Cardiac septum (tissue), 1 donor: ENCODE measurements around the gene MAP4K4. TPM values are rescaled to one million over a fixed set of nuclear protein-coding genes. Genes with fewer than 3 reads are reported as not detected.

Source experiments
- DNase-seq: peaks from one replicate; pipeline ENCODE4 v3.0.0-alpha.2; 2020; ENCODE audit warnings: low spot score
- intact Hi-C: fragments of 100-400 bp; cut with DNase I; formaldehyde crosslinking; loops from one replicate; pipeline ENCODE4 v1.14.0; 2022
- total RNA-seq: library from RNA; stranded (reverse); fragmentation: NEBNext Ultra II Directional; extraction: Animal tissue kit (Norgen Biotek cat#: 25700); gene quantifications from one replicate; pipeline ENCODE4 v1.2.1, GENCODE V29; 2021
- donor health status: DM: no; HTN: no; CAD: no.

The MAP4K4 gene
- total RNA-seq, 1 donor from 2014 or later: 135 TPM

GRCh38 chr2:101872480-101872879 is 175.0 kb downstream of the MAP4K4 start:
- DNase-seq: no peak
- intact Hi-C loops: loop anchor here (10.0 kb wide), 1 partner anchor 372 kb away; no protein-coding TSS in a partner anchor

- intact Hi-C loops: loop anchor here (10.0 kb wide), 1 partner anchor 371 kb away; no protein-coding TSS in a partner anchor
- no peak for DNase-seq
Measured at GRCh38 chr2:101873543-101873942, 176.0 kb downstream of the MAP4K4 start.

GRCh38 chr2:101874069-101874468 is 176.6 kb downstream of the MAP4K4 start:
- DNase-seq: no peak
- intact Hi-C loops: loop anchor here (10.0 kb wide), 1 partner anchor 371 kb away; no protein-coding TSS in a partner anchor

- intact Hi-C loops: loop anchor here (10.0 kb wide), 1 partner anchor 365 kb away; no protein-coding TSS in a partner anchor
- no peak for DNase-seq
Measured at GRCh38 chr2:101879466-101879865, 182.0 kb downstream of the MAP4K4 start.

- intact Hi-C loops: loop anchor here (10.0 kb wide), 1 partner anchor 104 kb away; no protein-coding TSS in a partner anchor
- DNase-seq: no peak
Measured at GRCh38 chr2:101881131-101881530, 183.6 kb downstream of the MAP4K4 start.

GRCh38 chr2:101882769-101883307 is 185.3 kb downstream of the MAP4K4 start:
- intact Hi-C loops: loop anchor here (10.0 kb wide), 1 partner anchor 102 kb away; no protein-coding TSS in a partner anchor
- DNase-seq: no peak

- intact Hi-C loops: loop anchor here (10.0 kb wide), 1 partner anchor 101 kb away; no protein-coding TSS in a partner anchor
- DNase-seq: no peak
Measured at GRCh38 chr2:101883860-101884259, 186.4 kb downstream of the MAP4K4 start.

GRCh38 chr2:101884423-101884822 is 186.9 kb downstream of the MAP4K4 start:
- intact Hi-C loops: loop anchor here (10.0 kb wide), 1 partner anchor 100 kb away; no protein-coding TSS in a partner anchor
- no peak for DNase-seq

GRCh38 chr2:101887328-101887727 is 189.8 kb downstream of the MAP4K4 start:
- intact Hi-C loops: loop anchor here (10.0 kb wide), 1 partner anchor 97 kb away; no protein-coding TSS in a partner anchor
- no peak for DNase-seq

GRCh38 chr2:101889460-101890098 is 192.1 kb downstream of the MAP4K4 start:
- DNase-seq: no peak
- intact Hi-C loops: loop anchor here (10.0 kb wide), 1 partner anchor 95 kb away; no protein-coding TSS in a partner anchor

GRCh38 chr2:101892377-101892776 is 194.9 kb downstream of the MAP4K4 start:
- no peak for DNase-seq
- intact Hi-C loops: no loop called here

GRCh38 chr2:101893681-101894381 is 196.3 kb downstream of the MAP4K4 start:
- intact Hi-C loops: no loop called here

GRCh38 chr2:101895039-101895438 is 197.5 kb downstream of the MAP4K4 start:
- intact Hi-C loops: no loop called here
- DNase-seq: no peak

More at GRCh38 chr2:101893681-101894381, 196.3 kb downstream of the MAP4K4 start:
- no peak for DNase-seq

GRCh38 chr2:101895819-101896322 is 198.4 kb downstream of the MAP4K4 start:
- intact Hi-C loops: no loop called here
- no peak for DNase-seq

GRCh38 chr2:101897301-101897700 is 199.8 kb downstream of the MAP4K4 start:
- intact Hi-C loops: no loop called here
- no peak for DNase-seq

- intact Hi-C loops: no loop called here
- no peak for DNase-seq
Measured at GRCh38 chr2:101899265-101899664, 201.8 kb downstream of the MAP4K4 start.

- intact Hi-C loops: no loop called here
- no peak for DNase-seq
Measured at GRCh38 chr2:101899871-101900270, 202.4 kb downstream of the MAP4K4 start.

- intact Hi-C loops: no loop called here
- DNase-seq: no peak
Measured at GRCh38 chr2:101900375-101900774, 202.9 kb downstream of the MAP4K4 start.

GRCh38 chr2:101901241-101901640 is 203.7 kb downstream of the MAP4K4 start:
- intact Hi-C loops: no loop called here

GRCh38 chr2:101902169-101902568 is 204.7 kb downstream of the MAP4K4 start:
- intact Hi-C loops: no loop called here
- DNase-seq: no peak

More at GRCh38 chr2:101901241-101901640, 203.7 kb downstream of the MAP4K4 start:
- no peak for DNase-seq
